ENCODE results near the gene SGK2.

DNA sequence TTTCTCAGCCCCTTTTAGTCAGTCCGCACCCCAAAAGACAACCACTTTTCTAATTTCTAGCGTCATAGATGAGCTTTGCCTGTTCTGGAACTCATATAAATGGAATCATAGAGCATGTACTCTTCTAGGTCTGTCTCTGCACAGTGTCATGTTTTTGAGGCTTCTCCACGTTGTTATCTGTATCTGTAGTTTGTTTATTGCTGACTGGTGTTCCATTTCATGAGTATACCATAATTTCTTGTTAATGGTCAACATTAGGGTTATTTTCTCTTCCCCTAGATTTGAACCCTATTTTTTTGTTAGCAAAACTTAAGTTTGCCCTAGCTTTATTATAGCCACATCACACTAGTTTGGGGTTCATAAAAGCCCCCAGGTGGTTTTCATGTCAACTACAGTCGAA lies 16.2 kb upstream of the SGK2 start:
- TF ChIP-seq POLR2A (IDR thresholded peaks at IDR 0.05; ENCODE audit: low read depth, low read length) (no peak), POLR2AphosphoS5 (IDR thresholded peaks at IDR 0.05; ENCODE audit: low read depth, low read length) (no peak), TAF1 (IDR thresholded peaks at IDR 0.05; ENCODE audit: low read depth, low read length) (no peak)

Measured in GM12891 (cell line).